PFSK-1 (cell line): ENCODE data around the gene ZXDA.

Experiments used
- FOXP2 ChIP-seq: optimal IDR thresholded peaks from 2 replicates; pipeline ENCODE3; 2011; ENCODE audit warnings: borderline replicate concordance, control low read depth, inconsistent platforms; ENCODE audit not compliant: insufficient read depth; ENCODE audit errors: extremely low read length, extremely low read depth
- POLR2AphosphoS5 ChIP-seq: IDR thresholded peaks from 2 replicates; pipeline ENCODE4 v1.6.1; 2012; ENCODE audit warnings: low read depth, mild to moderate bottlenecking, control low read depth, low read length, moderate library complexity
- REST ChIP-seq, 2 experiments: IDR thresholded peaks; 2 replicates each; pipeline versions ENCODE4 v1.6.1 to v1.8.0; 2011 to 2012; ENCODE audit warnings: low read depth in 2 of 2, low read length in 2 of 2, control low read depth in 1 of 2, inconsistent platforms in 1 of 2, mild to moderate bottlenecking in 1 of 2, moderate library complexity in 1 of 2; ENCODE audit not compliant: insufficient read depth in 1 of 2
- SIN3A ChIP-seq: IDR thresholded peaks from 2 replicates; pipeline ENCODE4 v1.6.1; 2012; ENCODE audit warnings: mild to moderate bottlenecking, low read length, moderate library complexity, borderline replicate concordance; ENCODE audit not compliant: insufficient read depth
- TAF1 ChIP-seq: IDR thresholded peaks from 2 replicates; pipeline ENCODE4 v1.6.1; 2012; ENCODE audit warnings: low read length, control low read depth, borderline replicate concordance; ENCODE audit not compliant: insufficient read depth

GRCh38 chrX:57906790-57907189 lies 3.5 kb downstream of the ZXDA start:
- TF ChIP-seq POLR2AphosphoS5, result no peak
- TF ChIP-seq TAF1, result no peak
- no peak for TF ChIP-seq SIN3A
- no peak for TF ChIP-seq REST (IDR thresholded peaks at IDR 0.05; ENCODE audit: insufficient read depth in 1 of 2, low read depth in 2 of 2, low read length in 2 of 2)
- TF ChIP-seq FOXP2, result no peak
